Superior temporal gyrus (tissue), 1 donor: ENCODE data around the gene EYS.

Experiments
- DNase-seq: peaks from one replicate; pipeline ENCODE4 v3.0.0-alpha.2; 2016; ENCODE audit errors: extremely low spot score

Gene EYS

DNA sequence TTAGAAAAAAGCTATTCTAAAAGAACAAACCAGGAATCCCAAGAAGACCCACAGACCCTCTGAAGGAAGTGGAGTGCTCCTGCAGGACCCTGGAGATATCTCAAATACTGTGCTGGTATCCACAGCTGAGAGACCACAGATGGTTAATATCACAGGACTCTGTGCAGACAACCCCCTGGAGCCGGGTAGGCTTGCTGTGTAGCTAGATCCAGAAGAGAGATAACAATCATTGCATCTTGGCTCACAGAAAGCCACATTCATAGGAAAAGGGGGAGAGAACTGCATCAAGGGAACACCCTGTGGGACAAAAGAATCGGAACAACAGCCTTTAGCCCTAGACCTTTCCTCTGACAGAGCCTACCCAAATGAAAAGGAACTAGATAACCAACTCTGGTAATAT is 1381.9 kb downstream of the EYS start:
- DNase-seq, result no peak

DNA sequence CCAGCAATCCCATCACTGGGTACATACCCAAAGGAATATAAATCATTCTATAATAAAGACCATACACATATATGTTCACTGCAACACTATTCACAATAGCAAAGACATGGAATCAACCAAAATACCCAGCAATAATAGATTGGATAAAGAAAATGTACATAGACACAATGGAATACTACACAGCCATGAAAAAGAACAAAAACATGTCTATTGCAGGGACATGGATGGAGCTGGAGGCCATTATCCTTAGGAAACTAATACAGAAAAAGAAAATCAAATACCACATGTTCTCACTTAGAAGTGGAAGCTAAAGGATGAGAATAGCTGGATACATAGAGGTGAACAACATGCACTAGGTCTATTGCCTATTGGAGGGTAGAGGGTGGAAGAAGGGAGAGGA is 1396.8 kb downstream of the EYS start:
- DNase-seq, result no peak

DNA sequence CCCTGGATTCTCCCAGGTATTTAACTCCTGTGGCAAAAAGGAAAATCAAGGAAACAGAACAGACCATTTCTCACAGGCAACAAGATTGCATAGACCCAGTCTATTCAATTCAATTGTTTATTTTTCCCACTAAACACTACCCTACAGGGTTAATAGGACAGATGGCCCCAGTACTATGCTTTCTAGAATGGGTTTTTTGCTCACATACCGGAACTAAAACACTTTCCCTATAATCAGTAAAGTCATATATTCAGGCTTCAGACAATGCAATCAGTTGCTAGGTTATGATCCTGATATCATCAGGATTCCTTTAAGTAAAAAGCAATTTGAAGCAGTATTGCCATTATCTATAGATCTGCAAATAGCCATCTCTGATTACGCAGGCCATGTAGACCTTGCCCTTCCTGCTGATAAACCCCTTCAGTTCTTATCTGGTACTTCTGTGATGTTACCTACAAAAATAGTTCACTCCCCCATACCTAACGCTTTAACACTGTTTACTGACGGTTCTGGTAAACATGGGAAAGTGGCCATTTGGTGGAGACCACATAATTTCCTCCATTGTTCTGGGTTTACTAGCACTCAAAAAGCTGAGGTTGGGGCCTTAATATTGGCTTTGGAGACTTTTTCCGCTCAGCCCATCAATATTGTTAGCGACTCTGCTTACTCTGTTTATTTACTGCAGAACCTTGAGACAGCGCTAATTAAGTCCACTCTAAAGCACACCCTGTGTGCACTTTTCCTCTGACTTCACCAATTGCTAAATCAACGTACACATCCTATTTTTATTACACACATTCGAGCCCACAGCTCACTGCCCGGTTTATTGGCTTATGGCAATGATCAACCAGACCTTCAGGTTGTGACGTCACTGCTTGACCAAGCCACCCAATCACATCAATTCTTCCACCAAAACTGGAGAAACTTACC is 1405.5 kb downstream of the EYS start:
- no peak for DNase-seq

DNA sequence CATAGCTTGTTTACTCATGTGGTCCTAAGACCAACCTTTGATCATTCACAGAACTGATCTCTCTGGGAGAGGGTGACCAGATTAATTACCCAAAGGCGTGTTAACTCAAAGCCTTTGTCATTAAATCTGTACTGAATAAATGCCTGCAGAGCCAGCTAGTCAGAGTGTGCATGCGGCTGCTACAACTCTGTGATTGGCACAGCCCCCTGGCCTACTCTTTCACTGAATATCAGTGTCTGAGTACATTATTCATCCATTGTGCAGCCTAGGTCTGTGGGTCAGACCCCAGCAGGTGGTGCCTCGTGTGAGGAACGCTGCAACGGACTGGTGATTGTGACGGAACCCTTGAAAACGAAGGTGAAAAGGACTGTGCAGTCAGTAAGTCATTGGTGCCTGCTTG is 1407.8 kb downstream of the EYS start:
- no peak for DNase-seq

DNA sequence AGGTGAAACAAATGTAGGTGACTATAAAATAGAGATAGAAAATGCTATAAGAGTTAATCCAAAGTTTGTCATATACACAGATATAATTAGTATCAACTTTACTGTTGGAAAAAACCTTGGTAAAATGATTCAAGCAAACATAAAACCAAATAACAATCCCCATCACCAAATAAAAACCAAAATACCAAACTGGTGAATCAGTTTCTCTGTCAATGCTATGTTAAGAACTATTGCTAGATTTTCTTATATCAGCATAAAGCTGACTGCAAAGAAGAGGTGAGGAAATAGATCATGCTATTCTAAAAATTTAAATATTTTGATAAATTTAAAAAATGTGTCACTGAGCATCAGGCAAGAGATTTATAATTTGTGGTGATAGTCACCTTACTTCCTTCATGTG is 1413.0 kb downstream of the EYS start:
- DNase-seq, result no peak

DNA sequence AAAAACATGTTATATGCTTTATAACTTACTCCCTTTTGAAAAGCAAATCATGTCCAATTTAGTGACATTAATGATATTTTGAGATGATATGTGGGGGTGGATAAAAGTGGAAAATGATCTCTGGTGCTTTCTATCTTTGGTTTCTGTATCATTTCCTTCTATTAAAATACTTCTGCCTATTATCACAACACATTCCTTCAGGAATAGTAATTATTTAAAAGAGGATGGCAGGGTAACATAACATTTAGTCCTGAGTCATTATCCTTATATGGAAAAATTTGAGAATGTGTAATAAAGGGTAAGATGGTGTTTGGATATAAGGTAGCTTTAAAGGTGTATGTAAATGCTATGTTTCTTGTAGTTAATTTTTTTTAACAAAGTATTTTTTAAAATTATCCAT is 1413.7 kb downstream of the EYS start:
- no peak for DNase-seq

DNA sequence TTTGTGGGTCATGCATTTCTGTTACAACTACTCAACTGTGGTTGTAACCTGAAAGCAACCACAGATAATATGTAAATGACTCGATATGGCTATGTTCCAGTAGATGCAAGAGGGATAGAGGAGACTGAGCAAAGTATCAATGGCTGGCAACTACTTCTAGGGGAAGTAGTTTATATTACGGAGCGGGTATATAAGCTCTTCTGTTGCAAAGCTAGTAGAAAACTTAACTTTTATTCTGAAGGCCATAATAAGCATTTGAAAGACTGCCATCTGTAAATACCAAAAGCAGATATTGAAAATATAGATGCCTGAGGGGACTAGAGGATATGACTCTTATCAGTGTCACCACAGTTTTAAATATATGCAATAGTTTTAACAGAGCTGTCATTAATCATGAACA is 1416.2 kb downstream of the EYS start:
- DNase-seq, result no peak

DNA sequence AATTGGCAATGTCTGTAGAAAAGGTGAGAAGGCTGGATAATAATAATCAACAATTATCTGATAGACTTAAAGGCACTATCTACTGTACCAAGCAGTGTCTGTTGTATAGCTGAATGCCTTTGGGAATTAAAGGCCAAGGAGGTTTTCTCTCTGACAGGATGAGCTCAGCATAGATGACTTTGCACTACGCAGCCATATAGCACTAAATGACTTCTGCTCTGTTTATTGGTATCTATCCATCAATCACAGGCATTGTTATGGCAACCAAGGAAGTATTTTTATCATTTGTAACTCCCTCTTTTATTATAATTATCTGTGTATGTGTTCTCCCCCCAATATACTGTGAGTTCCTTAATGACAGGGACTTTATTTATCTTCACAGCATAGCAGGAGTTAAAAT is 1417.1 kb downstream of the EYS start:
- no peak for DNase-seq

DNA sequence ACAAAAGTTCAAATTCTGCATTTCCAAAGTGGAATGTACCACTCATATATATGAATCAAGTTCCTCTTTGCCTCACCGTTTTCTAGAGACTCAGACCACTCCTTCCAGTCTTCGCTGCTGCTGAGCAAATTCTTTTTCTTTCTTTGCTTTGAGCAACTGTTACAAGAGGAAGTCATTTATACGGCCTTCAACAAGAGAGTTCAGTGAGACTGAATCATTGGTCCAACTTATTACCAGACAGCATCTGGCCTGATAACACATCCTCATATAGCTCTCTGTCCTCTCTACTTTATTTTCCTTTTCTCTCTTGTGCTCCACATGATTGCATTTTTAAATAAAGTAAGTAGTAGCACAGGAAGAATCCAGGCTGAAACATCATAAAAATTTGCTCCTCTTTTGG is 1418.7 kb downstream of the EYS start:
- DNase-seq, result no peak

DNA sequence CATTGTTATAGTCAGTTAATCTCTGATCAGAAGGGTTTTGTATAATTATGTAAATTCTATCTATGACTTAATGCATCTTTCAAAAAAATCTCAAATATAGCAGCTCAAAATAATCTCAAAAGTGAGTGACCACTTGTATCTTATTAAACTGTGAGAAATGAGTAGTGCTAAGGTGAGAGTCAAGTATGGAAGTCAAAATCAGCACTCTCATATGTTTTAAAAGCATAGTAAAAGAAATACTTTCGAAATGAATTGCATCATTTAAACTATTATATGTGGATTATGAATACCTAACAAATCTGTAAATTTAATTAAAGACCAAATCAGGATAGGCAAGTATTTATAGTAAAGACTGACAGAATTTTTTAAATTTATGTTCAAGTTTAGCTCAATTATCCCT is 1425.9 kb downstream of the EYS start:
- DNase-seq, result no peak

DNA sequence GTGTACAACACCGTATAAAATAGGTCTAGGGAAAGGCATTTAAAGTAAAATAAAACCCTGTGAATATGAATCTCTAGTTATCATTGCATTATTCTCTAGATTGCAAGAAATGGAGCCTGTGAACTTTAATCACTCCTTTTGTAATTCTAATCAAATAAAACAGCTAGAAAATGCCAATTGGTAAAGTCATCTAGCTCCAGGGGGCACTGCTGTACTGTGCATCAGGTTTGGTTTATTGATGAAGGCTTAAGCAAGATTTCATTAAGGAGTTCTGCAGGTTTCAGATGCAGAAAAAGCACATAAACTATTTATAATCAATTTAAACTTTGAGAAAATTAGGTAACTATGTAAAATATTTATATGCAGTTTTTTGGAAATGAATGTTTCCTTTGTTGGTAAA is 1426.5 kb downstream of the EYS start:
- DNase-seq, result peak; percentile 78

DNA sequence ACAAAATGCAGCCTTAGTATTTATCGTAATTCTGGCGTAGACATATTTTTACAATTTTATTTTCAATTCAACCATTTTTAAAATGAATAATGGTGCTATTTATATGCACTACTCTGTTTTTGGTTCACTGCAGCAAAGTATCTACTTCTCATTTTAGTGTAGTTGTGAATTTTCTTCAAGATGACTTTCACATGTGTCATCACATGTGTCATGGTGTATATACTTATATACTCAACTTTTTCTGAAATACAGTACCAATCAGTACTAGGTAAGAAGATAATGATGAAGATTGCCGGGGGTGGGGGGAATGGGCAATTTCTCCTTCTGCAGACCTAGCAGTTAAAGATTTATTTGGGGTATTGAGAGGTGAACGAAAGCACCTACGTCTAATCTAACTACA is 1436.9 kb downstream of the EYS start:
- DNase-seq, result no peak

DNA sequence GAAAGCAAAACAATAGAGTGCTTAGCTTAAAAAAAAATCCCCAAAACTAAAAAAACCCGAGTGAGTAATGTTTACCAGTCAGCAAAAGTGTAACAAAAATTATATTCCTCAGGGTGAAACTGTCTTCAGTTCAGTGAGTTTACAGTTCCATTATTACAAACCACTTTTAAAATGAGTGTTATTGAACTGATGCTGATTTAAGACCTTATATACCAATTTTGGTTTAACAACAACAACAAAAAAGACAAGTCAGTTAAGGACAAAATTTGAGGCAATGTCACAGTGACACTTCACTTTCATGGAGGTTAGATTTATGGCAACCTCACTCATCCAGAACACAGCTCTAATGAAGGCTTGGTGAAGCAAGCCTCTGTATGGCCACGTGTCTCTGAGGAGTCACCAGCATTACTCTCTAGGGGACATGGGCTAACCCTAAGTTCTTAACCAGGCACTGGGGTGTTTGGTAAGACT is 1440.6 kb downstream of the EYS start:
- no peak for DNase-seq

DNA sequence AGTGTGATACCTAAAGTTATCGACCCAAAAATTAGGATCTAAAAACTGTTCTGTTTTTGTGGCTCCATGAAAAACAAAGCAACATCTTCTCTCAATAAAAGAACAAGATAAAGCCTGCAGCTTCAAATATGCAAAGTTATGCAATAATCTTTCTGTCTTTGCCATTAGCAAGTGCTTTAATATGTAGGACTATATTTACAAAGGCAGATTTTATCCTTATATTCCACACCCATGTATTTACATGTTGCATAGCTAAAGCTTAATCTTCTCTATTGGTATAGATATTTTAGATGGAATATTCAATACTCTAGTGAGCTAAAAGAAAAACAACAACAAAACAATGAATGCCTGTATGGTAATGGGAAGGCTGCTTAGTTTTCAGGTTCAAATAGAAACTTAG is 1443.2 kb downstream of the EYS start:
- no peak for DNase-seq

DNA sequence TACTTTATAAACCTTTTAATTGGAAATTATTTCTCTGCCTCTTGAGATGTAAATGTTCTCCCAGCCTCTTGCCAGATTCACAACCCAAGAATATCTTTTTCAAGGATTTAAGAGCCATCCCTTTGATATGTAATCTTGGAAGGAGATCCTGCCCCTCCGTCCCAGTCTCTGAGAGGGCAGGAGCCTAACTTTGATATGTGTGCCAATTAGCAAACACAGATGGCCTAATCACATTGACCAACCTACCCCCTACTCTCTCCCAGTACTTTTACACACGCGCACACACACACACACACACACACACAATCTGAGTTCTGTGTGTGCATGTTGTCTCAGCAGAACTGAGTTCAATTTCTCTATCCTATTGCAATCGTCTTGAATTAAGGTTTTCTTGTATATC is 1447.7 kb downstream of the EYS start:
- DNase-seq, result no peak

DNA sequence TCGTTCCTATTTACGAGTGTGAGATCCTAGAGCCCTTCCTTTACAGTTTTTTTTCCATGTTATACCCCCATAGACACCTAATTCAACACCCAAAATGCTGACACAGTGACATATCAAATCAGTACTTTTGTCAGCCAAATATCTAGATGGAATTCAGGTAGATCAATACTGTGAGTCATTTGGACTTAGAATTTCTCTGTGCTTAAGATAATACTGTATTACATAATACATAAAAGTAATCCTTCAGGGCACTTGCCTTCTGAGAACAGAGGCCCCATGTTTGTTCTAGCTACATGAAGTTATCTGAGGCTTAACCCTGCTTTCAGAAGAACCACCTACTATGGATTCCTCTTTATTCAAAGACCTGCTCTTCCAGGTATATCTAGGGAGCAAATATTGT is 1448.3 kb downstream of the EYS start:
- DNase-seq, result no peak

DNA sequence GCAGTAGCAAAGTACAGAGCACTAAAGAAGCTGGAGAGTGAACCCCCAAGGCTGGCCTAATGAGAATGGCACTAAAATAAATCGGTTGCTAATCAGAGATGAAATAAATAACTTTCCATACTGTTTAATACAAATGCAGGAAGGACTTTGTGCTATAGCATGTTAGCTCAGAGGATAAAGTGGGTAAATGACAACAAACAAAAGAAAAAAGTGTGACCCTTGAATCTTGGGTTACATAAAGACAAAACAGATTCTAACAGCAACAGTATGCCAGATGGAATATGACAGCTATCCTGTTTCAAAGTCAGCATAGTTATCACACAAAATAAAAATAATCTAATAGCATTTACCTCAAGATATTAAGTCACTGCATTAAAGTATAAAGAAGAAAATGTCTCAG is 1448.7 kb downstream of the EYS start:
- no peak for DNase-seq

DNA sequence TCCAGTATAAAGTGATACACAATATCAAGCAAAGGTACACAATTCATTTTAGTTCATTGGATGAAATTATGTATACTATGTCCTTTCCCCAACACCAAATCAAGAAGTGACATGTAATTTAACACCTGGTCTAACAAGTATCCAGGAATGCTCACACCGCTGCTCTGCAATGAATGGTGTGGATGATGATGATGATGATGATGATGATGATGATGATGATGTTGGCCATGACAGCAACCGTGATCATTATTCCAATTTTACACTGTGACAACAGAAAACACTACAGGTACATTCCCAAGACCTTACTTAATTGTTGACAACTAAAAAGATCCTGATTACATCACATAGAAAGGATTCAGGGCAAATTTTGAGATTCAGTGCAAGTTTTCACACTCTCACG is 1449.4 kb downstream of the EYS start:
- DNase-seq, result no peak

DNA sequence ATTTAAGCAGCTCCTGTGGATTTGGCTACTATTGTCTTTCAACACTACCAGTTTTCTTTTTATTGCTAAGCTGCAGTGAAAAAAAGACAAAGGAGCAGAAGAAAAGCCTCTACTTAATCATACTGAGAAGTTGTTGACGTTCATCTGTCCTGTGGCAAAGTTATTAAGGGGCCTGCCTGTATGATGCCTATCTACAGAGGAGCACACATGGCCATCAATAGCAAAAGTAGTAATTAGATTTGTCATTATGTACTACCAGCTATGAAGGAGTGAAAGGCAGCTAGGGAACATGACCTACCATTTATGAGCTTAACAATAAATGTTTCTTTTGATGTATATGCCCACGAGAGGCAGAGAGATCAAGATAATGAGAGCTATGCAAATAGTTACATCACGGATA is 1450.5 kb downstream of the EYS start:
- no peak for DNase-seq

DNA sequence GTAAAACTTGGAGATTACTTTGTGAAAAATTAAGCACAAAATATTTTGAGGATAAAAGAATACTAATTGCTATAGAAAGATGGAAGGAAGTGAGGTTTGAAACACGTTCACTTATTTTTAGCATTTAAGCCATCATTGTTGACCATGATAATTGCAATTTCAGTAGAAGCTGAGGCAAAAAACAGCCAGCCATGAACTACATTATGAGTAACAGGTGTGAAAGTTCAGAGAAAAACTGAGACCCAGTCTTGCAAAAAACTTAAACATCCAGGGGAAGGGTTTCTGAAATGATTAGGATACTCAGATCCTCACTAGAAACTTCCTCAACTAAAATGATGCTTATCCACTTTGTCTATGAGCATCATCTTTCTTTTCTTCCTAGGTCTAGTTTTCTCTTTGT is 1452.0 kb downstream of the EYS start:
- DNase-seq, result no peak

DNA sequence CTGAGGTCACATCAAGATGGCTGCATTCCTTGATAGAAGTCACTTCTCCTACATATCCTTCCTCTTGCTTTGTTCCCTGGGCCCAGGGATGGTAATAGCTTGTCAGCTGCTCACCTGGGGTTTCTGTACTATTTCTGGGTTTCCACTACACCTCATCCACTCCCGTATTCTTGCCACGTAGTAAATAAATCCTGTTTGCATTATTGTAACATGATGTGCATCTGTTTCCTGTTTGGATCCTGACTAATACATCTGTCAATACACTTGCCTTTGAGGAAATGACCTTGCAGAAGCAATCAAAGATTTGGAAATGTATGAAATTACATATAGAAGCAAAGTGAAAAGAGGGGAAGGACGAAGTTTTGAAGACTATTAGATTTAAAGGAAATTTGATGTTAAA is 1452.5 kb downstream of the EYS start:
- DNase-seq, result no peak

DNA sequence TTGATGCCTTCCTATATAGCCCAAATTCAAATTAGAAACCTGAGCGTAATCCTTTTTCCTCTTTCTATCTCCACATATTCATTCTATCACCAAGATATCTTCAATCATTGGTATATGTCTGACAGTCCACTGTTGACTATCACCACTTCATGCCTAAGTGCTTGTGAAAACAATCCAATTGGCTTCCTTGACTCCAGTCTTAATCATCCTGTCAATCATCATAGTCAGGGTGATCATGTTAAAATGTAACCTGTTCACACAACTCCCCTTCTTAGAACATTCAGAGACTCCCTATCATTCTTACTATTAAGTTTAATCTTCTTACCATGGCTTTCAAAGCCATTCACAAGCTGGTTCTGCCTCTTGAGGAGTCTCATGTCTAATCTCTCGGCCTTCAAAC is 1454.8 kb downstream of the EYS start:
- DNase-seq, result no peak

DNA sequence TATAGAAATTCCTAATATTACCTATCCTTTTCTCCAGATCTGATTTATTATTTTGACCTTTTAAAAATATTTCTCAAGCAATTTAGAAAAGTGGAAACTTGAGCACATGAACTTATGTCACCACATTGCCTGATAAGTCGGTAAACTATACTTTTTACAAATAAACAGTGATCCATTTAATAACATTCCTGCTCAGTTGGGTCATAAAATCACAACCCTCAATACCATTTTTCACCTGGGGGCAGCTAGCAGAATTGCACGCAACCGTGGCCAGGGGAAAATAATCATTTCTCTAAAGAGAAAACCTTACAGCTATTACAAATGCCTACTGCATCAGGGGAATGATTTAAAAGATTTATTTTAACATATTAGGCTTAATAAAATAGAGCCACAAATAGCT is 1456.9 kb downstream of the EYS start:
- no peak for DNase-seq

DNA sequence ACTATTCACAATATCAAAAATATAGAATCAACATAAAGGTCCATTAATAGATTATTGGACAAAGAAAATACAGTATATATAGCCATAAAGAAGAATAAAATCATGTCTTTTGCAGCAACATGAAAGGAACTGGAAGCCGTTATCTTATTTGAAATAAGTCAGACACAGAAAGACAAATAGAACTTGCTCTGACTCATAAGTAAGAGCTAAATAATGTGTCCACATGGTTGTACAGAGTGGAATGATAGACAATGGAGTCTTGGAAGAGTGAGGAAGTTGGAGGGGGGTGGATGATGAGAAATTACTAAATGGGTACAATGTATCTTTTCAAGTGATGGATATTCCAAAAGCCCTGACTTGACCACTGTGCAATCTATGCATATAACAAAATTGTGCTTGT is 1457.9 kb downstream of the EYS start:
- DNase-seq, result no peak
